HT-29 (cell line): ENCODE measurements around the gene NCKAP1. TPM values are rescaled to one million over a fixed set of nuclear protein-coding genes. Genes with fewer than 3 reads are reported as not detected.
"Not testable (repeated sequence)": the region's sequence is repeated elsewhere in the genome, so short reads cannot be mapped to it uniquely, and the experiment has no call there.

ENCODE experiments used
- DNase-seq: peaks from one replicate; pipeline ENCODE4 v3.0.0-alpha.2; 2015; ENCODE audit warnings: low spot score
- total RNA-seq: library from RNA; depleted of rRNA; stranded (reverse); fragments of >200 nt; shearing (Covaris generic); gene quantifications from 2 replicates; pipeline ENCODE4 v1.2.3, GENCODE V29; 2014; rRNA removed

NCKAP1 gene, protein sequence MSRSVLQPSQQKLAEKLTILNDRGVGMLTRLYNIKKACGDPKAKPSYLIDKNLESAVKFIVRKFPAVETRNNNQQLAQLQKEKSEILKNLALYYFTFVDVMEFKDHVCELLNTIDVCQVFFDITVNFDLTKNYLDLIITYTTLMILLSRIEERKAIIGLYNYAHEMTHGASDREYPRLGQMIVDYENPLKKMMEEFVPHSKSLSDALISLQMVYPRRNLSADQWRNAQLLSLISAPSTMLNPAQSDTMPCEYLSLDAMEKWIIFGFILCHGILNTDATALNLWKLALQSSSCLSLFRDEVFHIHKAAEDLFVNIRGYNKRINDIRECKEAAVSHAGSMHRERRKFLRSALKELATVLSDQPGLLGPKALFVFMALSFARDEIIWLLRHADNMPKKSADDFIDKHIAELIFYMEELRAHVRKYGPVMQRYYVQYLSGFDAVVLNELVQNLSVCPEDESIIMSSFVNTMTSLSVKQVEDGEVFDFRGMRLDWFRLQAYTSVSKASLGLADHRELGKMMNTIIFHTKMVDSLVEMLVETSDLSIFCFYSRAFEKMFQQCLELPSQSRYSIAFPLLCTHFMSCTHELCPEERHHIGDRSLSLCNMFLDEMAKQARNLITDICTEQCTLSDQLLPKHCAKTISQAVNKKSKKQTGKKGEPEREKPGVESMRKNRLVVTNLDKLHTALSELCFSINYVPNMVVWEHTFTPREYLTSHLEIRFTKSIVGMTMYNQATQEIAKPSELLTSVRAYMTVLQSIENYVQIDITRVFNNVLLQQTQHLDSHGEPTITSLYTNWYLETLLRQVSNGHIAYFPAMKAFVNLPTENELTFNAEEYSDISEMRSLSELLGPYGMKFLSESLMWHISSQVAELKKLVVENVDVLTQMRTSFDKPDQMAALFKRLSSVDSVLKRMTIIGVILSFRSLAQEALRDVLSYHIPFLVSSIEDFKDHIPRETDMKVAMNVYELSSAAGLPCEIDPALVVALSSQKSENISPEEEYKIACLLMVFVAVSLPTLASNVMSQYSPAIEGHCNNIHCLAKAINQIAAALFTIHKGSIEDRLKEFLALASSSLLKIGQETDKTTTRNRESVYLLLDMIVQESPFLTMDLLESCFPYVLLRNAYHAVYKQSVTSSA
- total RNA-seq: 43.2 and 45.7 TPM in 2 replicates

DNA sequence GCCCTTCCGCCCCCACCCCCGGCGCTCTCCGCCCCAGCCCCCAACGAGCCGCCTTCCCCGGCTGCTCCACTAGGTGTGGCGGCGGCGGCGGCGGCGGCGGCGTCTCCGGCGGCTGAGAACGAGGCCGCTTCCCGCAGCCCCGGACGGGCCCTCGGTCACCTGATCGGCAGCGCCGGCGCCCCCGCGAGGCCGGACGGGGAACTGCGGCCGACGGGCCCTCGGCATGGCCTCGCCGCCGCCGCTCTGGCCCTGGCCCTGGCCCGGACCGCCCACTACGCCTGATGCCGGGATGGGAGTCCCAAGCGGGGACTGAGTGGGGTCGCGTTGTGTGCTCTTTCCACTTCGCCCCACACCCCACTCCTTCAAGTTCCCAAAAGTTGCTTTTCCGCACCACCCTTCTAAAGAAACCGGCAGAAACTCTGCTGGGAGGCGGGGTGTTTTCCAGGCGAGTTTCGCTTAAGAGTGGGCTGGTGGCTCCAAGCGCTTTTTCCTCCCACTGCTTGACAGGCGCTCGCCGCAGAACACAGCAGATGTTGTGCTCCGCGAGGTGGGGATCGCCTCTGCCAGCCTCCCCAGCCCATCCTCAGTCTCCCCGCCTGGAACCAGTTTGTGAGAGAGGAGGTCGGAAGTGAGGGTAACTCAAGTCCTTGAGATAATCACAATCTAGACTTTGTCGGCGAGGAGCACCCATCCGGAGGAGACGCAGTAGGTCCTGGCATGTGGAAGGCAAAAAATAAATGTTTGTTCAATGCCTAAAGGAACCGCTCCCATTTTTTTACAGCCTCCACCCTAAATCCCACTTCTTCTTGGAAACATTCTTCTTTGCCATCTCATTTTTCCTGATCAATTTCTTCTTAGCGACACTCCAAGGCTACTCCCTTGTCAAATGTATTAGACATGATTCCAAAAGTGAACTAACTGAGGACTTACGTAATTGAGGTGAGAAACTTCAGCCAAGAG, at the start of gene NCKAP1:
Gene NCKAP1, minus strand, starts transcription at position 117 of the 960 bp plus-strand sequence. CDS start 358 bp downstream, outside the sequence.
- DNase-seq: peak; percentile 92

DNA sequence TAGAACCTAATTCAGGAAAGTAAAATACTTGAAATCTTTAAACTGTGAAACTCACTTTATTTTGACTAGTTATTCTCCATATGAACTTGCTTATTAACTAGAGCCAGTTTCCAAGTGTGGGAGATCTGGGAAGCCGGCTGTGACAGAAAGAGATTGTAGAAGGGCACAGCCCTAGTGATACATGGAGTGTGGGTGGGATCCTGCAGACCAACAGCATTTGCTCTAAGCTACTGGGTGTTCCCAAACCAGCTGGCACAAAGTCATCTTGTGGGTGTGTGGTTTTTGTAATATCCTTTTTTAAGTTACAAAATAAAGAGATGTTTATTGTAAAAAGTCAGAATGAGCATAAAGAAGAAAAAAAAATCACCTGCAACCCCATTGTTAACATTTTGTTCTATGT, 43.7 kb upstream of the NCKAP1 start:
- DNase-seq: no peak

- DNase-seq: no peak
Measured at GRCh38 chr2:183079139-183079775, 41.0 kb upstream of the NCKAP1 start.

DNA sequence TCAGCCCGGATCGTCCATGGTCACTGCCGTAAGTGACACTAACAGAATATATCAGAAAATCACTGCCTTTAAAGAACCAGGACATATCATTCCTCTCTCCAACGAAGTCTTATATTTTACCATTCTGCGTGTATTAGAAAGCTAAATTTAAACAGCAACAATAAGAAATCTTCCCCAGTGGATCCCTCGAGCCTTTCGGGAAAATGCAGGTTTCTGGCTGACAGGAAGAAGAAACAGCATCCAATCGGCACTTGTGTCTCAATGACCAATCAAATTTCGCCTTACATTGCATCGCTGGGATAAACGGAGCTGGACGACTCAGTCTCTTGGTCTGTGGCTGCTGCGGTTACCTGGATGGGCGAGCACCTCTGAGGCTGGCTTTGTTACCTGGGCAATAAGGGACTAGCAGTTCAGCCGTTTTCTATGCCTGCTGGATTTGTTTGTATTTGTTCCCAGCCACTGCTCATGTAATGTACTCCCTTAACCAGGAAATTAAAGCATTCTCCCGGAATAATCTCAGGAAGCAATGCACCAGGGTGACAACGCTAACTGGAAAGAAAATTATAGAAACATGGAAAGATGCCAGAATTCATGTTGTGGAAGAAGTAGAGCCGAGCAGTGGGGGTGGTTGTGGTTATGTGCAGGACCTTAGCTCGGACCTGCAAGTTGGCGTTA, 40.3 kb upstream of the NCKAP1 start, which contains the start of gene DUSP19:
Gene DUSP19, plus strand, starts transcription at position 284 of the 675 bp plus-strand sequence. Its CDS starts 187 bp downstream, at position 471.
- DNase-seq: peak; percentile 100

DNA sequence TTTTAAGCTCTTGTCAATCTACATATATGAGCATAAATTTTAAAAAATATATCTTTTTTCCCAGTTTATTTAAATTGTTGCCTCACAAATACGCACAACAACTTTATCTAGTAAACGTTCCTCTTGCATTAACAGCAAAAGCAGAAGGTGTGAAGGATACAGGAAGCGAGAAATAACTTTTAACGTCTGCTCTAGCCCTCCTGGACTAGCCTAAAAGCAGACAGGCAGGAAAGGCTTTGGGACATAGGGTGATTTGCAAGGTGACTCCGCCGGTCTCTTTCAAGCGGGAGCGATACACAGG, 39.9 kb upstream of the NCKAP1 start:
- no peak for DNase-seq

DNA sequence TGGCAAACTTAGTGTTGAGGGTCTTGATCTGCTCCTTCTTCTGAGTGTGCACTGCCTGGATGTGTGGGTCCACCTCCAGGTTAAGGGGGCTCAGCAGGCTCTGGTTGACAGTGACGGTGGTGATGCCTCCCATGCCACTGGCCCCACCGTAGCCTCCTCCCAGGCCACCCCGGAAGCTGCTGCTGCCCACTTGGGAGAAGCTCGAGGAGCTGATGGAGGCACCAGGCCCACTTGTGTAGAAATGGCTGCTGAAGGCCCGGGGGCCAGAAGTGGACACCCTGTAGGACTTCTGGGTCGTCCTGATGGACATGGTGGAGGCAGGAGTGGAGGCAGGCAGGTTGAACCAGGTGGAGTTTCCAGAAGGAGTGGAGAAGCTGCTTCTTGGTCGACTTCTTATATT, 33.9 kb upstream of the NCKAP1 start:
- no peak for DNase-seq

GRCh38 chr2:183070942-183071844, 32.9 kb upstream of the NCKAP1 start:
- DNase-seq: peak; percentile 48

- DNase-seq: no peak
Measured at GRCh38 chr2:183069174-183069573, 30.9 kb upstream of the NCKAP1 start.

DNA sequence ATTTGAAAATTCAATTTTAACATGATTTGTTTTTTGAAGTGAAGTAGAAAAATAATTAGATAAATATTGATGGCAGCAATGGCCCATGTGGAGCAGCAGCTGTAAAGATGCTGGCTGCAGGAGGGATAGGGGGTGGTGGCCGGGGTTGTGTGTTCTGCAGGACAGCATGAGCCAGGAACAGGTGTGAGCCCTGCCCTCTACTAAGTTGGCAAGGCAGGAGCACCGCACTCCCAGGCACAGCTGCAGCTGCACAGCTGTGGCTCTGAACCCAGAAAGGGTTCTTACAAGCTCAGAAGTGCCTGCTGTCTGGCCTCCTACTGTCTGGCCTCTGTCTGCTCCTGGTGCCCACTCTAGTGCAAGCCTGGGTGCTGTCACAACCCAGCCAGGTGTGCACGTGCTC, 30.3 kb upstream of the NCKAP1 start:
- DNase-seq: no peak

DNA sequence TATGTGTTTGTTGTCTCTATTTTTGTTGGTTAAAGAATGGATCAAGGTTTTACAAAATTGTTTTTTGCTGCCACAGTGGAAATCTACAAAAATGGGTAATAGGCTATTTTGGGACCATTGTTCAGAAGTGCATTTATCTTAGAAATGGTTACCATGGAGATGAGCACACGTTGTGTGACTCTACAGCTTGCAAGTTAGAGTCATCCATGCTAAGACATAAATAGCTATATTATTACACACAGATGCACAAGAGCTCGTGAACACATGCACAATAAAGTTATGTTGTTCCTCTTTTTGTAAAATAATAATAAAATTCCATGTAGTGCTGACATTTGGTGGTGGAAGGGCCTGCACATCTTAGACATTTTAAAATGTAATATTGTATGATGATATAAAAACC, 24.8 kb upstream of the NCKAP1 start:
- no peak for DNase-seq

GRCh38 chr2:183060571-183061231, 22.4 kb upstream of the NCKAP1 start:
- DNase-seq: no peak

GRCh38 chr2:183059561-183059960, 21.3 kb upstream of the NCKAP1 start:
- peak; percentile 9 for DNase-seq

- no peak for DNase-seq
Measured at GRCh38 chr2:183057333-183057985, 19.2 kb upstream of the NCKAP1 start.

DNA sequence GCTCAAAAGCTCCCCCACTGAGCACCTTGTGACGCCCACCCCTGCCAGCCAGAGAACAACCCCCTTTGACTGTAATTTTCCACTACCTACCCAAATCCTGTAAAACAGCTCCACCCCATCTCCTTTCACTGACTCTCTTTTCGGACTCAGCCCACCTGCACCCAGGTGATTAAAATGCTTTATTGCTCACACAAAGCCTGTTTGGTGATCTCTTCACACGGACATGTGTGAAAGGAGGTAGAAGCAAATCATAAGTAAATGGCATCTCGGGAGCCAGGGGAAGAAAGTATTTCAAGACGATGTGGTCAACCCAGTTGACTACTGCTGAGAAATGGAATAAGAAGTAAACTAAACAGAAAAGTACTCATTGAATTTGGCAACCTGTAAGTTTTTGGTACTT, 11.2 kb upstream of the NCKAP1 start:
- no peak for DNase-seq

DNA sequence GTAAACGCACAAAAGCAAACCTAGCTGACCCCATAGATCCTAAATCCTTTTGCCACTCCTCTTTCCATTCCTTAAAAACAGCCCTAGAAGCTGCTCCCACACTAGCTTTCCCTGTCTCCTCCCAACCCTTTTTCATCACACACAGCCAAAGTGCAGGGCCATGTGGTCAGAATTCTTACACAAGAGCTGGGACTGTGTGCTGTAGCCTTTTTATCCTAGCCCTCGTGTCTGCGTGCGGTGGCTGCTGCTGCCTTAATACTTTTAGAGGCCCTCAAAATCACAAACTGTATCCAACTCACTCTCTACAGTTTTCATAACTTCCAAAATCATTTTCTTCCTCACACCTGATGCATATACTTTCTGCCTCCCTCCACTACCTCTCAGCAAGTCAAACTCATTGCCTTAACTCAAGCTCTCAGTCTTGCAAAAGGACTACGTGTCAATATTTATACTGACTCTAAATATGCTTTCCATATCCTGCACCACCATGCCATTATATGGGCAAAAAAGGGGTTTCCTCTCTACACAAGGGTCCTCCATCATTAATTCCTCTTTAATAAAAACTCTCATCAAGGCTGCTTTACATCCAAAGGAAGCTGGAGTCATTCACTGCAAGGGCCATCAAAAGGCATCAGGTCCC, 9.3 kb upstream of the NCKAP1 start:
- not testable (repeated sequence) for DNase-seq

GRCh38 chr2:183043580-183043979, 5.3 kb upstream of the NCKAP1 start:
- not testable (repeated sequence) for DNase-seq

DNA sequence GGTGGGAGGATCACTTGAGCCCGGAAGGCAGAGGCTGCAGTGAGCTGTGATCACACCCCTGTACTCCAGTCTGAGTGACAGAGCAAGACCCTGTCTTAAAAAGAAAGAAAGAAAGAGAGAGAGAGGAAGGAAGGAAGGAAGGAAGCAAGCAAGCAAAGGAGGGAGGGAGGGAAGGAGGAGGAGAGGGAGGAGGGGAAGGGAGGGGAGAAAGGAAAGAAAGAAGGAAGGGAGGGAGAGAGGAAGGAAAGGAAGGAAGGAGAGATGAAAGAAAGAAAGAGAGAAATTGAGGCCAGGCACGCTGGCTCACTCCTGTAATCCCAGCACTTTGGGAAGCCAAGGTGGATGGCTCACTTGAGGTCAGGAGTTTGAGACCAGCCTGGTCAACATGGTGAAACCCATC, 2.3 kb upstream of the NCKAP1 start:
- DNase-seq: no peak
